NB4 (cell line): ENCODE results near the gene ADRM1.

ENCODE experiments used
- CTCF ChIP-seq: IDR thresholded peaks from one replicate; pipeline ENCODE4 v1.5.1; 2012; ENCODE audit warnings: low read depth, low read length
- MAX ChIP-seq: IDR thresholded peaks from 2 replicates; pipeline ENCODE4 v1.6.1; 2011; ENCODE audit warnings: low read depth, low read length
- POLR2A ChIP-seq: IDR thresholded peaks from 2 replicates; pipeline ENCODE4 v1.6.1; 2011; ENCODE audit warnings: mild to moderate bottlenecking; ENCODE audit not compliant: insufficient read length; ENCODE audit errors: extremely low read depth

- TF ChIP-seq POLR2A (no peak), CTCF (no peak), MAX (no peak)
These were observed 48.9 kb downstream of the ADRM1 start for GRCh38 chr20:62351469-62352401.
